ENCODE measurements around the gene MLLT1.
A peak's percentile ranks its signal among the peaks of the same experiment; 100 is the strongest.

MLLT1 gene

DNA sequence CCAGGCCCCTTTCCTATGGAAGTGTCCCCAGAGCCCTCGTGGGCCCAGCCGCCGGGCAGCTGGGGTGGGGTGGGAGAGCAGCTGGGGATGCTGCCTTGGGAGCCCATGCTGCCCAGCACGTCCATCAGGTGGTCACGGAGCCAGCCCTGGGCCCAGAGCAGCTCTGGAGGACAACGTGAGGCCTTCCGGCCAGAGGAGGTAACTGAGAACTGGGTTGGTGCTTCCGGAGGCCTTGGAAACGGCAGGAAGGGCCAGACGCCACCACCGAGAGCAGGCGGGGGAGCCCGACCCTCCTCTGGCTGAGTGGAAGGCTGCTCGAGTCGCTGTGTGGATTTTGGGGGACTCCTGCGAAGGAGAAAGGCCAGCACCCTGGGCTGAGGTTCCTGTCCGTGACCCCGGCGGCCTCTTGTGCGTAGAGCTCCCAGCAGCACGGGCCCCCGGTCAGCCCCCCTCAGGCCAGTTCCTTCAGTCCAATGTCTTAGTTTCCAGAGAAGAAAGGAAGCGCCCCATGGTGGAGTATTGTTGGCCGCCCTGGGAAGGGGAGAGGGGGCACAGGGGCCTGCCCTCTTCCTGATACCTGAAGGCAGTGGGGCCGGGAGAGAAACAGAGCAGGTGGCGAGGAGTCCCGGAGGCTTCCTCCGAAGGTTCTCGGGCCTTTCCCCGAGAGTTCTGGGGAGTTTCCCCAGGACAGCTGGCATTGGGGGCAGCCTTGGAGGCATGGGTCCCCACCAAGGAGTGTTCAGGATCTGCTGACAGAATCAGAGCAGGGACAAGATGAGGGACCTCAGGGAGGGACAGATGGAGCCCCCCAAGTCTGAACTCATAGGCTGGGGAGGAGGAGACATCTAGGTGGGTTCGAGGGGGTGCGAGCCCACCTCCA lies 68.8 kb downstream of the MLLT1 start:
- no peak for DNase-seq (ENCODE audit: low read depth in 2 of 2)

GRCh38 chr19:6210091-6210490 lies 69.7 kb downstream of the MLLT1 start:
- no peak for DNase-seq (ENCODE audit: low read depth in 2 of 2)

DNA sequence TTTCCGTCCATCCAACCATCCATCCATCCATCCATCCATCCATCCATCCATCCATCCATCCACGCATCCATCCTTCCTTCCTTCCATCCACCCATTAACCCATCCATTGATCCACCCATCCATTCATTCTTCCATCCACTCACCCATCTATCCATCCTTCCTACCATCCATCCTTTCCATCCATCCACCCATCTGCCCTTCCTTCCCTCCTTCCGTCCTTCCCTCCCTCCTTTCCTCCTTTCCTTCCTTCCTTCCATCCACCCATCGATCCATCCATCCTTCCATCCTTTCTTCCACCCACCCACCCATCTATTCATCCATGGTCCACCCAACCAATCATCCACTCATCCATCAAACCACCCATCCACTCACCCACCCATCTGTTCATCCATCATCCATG lies 70.1 kb downstream of the MLLT1 start:
- DNase-seq (ENCODE audit: low read depth in 2 of 2) = no peak

DNA sequence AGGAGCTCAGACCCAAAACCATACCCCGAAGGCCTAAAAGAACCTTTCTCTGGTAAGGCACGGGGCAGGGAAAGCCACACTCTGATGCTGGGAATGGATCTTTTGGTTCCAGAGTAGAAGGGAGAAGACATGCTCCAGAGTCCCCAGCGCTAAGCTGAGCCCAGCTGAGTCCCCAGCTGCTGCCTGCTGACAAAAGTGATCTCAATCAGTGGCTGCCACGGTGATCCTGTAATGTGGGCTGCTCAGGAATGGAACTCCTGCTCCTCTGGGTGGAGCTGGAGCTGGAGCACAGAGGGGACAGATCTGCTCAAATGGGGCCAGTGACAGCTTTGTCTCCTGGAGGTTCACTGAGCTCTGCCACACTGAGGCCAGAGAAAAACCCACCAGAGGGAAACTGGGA lies 70.5 kb downstream of the MLLT1 start:
- no peak for DNase-seq (ENCODE audit: low read depth in 2 of 2)

- no peak for DNase-seq (ENCODE audit: low read depth in 2 of 2)
These were observed 74.7 kb downstream of the MLLT1 start for GRCh38 chr19:6204866-6205723.

GRCh38 chr19:6204212-6204611 lies 75.6 kb downstream of the MLLT1 start:
- no peak for DNase-seq (ENCODE audit: low read depth in 2 of 2)

DNA sequence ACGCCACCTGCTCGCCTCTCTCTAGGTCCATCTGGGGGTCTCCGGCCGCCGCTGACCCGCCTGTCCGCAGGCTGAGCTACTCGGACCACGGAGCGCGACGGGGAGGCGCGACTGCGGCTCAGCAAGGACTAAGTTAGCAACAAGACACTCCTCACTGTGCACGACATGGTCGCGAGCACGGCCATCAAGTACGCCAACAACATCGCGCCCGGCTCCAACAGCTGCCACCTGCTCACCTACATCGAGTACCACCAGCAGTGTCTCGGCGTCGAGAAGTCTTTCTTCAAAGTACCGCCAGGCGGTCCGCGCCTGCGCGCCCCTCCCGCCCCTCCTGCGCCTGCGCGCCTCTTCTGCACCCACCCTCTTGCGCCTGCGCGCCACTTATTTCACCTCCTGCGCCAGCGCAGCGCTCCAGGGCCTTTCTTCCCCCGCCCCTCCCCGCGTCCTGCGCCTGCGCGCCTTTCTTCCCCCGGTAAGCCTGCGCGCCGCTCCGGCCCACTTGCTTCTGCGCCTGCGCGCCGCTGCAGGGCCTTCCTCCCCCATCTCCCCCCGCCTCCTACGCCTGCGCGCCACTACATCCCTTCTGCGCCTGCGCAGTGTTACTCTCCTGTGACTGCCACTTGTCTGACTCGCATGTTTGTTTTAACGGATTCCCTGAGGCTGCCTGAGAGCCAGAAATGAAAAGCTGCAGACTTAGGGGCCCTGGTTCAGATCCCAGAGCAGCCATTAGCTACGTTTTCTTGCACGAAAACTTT lies 80.4 kb downstream of the MLLT1 start:
- peak; percentile 99 for DNase-seq (ENCODE audit: low read depth in 2 of 2)

GRCh38 chr19:6198896-6199239 lies 80.9 kb downstream of the MLLT1 start:
- DNase-seq (ENCODE audit: low read depth in 2 of 2) = no peak

- no peak for DNase-seq (ENCODE audit: low read depth in 2 of 2)
These were observed 83.4 kb downstream of the MLLT1 start for GRCh38 chr19:6196361-6196760.

GRCh38 chr19:6188811-6189210 lies 91.0 kb downstream of the MLLT1 start:
- DNase-seq (ENCODE audit: low read depth in 2 of 2) = no peak

- no peak for DNase-seq (ENCODE audit: low read depth in 2 of 2)
These were observed 92.4 kb downstream of the MLLT1 start for GRCh38 chr19:6187374-6187773.

GRCh38 chr19:6185835-6186834 lies 93.6 kb downstream of the MLLT1 start:
- no peak for DNase-seq (ENCODE audit: low read depth in 2 of 2)

- no peak for DNase-seq (ENCODE audit: low read depth in 2 of 2)
These were observed 94.5 kb downstream of the MLLT1 start for GRCh38 chr19:6185093-6185834.

DNA sequence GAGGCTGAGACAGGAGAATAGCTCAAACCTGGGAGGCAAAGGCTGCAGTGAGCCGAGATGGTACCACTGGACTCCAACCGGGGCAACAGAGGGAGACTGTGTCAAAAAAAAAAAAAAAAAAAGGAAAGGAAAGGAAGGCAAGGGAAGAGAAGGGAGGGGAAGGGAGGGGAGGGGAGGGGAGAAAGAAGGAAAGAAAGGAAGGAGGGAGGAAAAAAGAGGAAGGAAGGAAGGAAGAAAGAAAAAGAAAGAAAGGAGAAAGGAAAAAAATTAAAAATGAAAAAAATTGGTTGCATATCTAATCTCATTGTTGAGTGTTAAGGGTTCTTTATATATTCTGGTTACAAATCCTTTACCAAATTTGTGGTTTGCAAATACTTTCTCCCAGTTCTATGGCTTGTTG lies 98.7 kb downstream of the MLLT1 start:
- no peak for DNase-seq (ENCODE audit: low read depth in 2 of 2)

- DNase-seq (ENCODE audit: low read depth in 2 of 2) = no peak
These were observed 106.6 kb downstream of the MLLT1 start for GRCh38 chr19:6173190-6173589.

DNA sequence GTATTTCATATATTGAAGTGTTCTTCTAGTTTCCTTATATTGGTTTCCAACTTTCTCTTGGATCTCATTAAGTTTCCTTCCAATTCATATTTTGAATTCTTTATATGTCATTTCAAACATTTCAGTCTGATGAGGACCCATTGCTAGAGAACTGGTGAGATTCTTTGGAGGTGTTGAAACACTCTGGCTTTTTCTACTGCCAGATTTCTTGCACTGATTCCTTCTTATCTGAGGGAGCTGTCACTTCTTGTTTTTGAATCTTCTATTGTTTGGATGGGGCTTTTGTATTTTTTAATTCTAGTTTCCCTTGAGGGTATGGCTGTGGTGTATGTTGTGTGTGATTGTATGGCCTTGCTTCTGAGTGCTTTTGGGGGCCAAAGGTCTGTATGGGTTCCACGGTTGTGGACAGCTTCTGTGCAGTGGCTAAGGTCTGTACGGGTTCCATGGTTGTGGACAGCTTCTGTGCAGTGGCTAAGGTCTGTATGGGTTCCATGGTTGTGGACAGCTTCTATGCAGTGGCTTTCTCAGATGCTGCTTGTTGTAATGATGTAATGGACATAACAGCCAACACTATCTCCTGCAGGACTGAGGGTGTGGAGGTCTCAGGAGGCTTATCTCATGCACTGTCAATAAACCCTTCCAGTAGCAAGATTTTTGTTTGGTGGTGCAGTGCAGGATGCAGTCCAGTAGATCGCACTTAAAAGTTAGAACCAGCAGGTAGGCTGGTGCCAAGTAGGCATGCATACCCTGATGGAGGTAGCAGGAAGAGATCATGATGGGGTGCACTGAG lies 107.5 kb downstream of the MLLT1 start:
- no peak for DNase-seq (ENCODE audit: low read depth in 2 of 2)

DNA sequence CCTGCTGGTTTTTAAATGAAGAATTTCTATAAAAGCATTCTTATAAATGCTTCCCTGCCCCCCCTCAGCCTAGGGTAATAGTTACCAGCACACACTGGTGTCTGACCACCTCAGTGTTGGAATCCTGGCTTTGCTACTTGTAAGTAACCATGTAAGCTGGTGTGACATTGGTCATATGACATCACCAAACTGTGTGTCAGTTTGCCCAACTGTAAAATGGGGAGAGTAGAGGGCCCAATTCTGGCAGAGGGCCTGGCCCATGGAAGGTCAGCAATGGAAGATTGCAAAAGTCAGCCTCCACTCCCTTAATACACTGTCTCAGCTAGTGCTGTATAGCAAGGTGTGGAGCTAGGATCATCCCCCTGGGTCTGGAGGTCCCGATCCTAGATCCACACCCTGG lies 112.7 kb downstream of the MLLT1 start:
- DNase-seq (ENCODE audit: low read depth in 2 of 2) = no peak

- DNase-seq (ENCODE audit: low read depth in 2 of 2) = no peak
These were observed 114.8 kb downstream of the MLLT1 start for GRCh38 chr19:6164906-6165531.

GRCh38 chr19:6161271-6161850 lies 118.4 kb downstream of the MLLT1 start:
- peak in 1 of 2 donors; percentile 21 for DNase-seq (ENCODE audit: low read depth in 2 of 2)

Data from stimulated activated CD8-positive, alpha-beta memory T cell treated with anti-CD3 and anti-CD28 coated beads, Interleukin-2, amount 100 ng/mL, for 1 hour (primary cell).